HG02852 (cell line): ENCODE measurements around the gene ABCC1.

ENCODE experiments used
- ATAC-seq: cut with Tn5 transposase; IDR thresholded peaks from one replicate; pipeline ENCODE4 v1.9.1; 2021; ENCODE audit warnings: mild to moderate bottlenecking, moderate library complexity; ENCODE audit not compliant: unreplicated experiment

Gene ABCC1

GRCh38 chr16:15988268-15989013, 39.0 kb downstream of the ABCC1 start:
- no peak for ATAC-seq

- ATAC-seq: no peak
Measured at GRCh38 chr16:15990902-15991301, 41.5 kb downstream of the ABCC1 start.

- no peak for ATAC-seq
Measured at GRCh38 chr16:15993128-15993527, 43.7 kb downstream of the ABCC1 start.

- no peak for ATAC-seq
Measured at GRCh38 chr16:15993541-15993940, 44.1 kb downstream of the ABCC1 start.

GRCh38 chr16:15993946-15994665, 44.7 kb downstream of the ABCC1 start:
- no peak for ATAC-seq

- no peak for ATAC-seq
Measured at GRCh38 chr16:15996432-15997109, 47.2 kb downstream of the ABCC1 start.

- no peak for ATAC-seq
Measured at GRCh38 chr16:16000685-16001084, 51.3 kb downstream of the ABCC1 start.

GRCh38 chr16:16001596-16002255, 52.3 kb downstream of the ABCC1 start:
- ATAC-seq: no peak

- no peak for ATAC-seq
Measured at GRCh38 chr16:16003719-16004313, 54.4 kb downstream of the ABCC1 start.

- ATAC-seq: no peak
Measured at GRCh38 chr16:16004314-16004749, 54.9 kb downstream of the ABCC1 start.

GRCh38 chr16:16005721-16006120, 56.3 kb downstream of the ABCC1 start:
- no peak for ATAC-seq

GRCh38 chr16:16006650-16007049, 57.2 kb downstream of the ABCC1 start:
- no peak for ATAC-seq

- ATAC-seq: peak; percentile 71
Measured at GRCh38 chr16:16007743-16008111, 58.3 kb downstream of the ABCC1 start.

- no peak for ATAC-seq
Measured at GRCh38 chr16:16008666-16009065, 59.2 kb downstream of the ABCC1 start.

GRCh38 chr16:16009401-16009800, 60.0 kb downstream of the ABCC1 start:
- ATAC-seq: no peak

- no peak for ATAC-seq
Measured at GRCh38 chr16:16010194-16010593, 60.8 kb downstream of the ABCC1 start.

GRCh38 chr16:16012144-16012543, 62.7 kb downstream of the ABCC1 start:
- ATAC-seq: no peak

- no peak for ATAC-seq
Measured at GRCh38 chr16:16013812-16014211, 64.4 kb downstream of the ABCC1 start.

- ATAC-seq: no peak
Measured at GRCh38 chr16:16014329-16015224, 65.2 kb downstream of the ABCC1 start.

GRCh38 chr16:16015849-16016248, 66.4 kb downstream of the ABCC1 start:
- ATAC-seq: no peak
